Transverse colon (tissue), 4 donors: ENCODE results near the gene DBX2.

Experiments used
- CTCF ChIP-seq, 5 experiments: fragments of 200-600 bp in 3 of 5; fragments of 450-650 bp in 2 of 5; sonication (generic) in 3 of 5; IDR thresholded peaks; 1 replicate in 2 of 5; 2 replicates in 3 of 5; pipeline ENCODE4 v1.5.1; 2016 to 2017; ENCODE audit warnings: antibody characterized with exemption in 5 of 5, inconsistent platforms in 3 of 5, mild to moderate bottlenecking in 2 of 5, moderate library complexity in 1 of 5
- POLR2A ChIP-seq: fragments of 450-650 bp; IDR thresholded peaks from one replicate; pipeline ENCODE4 v1.6.1; 2016; ENCODE audit warnings: antibody characterized with exemption, mild to moderate bottlenecking, moderate library complexity
- POLR2AphosphoS5 ChIP-seq, 3 donors: sonication (generic); formaldehyde crosslinking; IDR thresholded peaks; one replicate each; pipeline ENCODE4 v1.6.1; 2016; ENCODE audit warnings: antibody characterized with exemption in 3 of 3

DNA sequence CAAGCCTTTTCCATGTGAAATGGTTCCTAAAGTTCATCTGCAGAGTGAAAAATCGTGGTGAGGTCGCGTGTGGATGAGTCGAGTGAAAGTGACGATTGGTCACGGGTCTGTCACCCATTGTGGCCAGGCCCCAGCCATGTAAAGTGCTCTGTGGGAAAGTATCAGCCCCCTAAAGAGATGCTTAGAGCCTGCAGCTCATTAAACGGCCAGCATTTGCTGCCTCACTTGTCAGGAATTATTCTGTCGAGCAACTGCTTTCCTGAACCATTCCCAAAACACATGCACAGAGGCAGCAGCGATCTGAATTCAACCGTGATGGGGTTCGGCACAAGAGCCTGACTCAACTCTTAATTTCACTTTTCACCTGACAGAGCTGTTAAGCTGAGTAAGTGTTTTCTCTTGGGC lies 16.0 kb downstream of the DBX2 start:
- TF ChIP-seq CTCF (IDR thresholded peaks at IDR 0.05) (no peak), POLR2A (no peak), POLR2AphosphoS5 (IDR thresholded peaks at IDR 0.05) (no peak)
